H1 (cell line): ENCODE results near the gene ITGB1BP1. TPM values are rescaled to one million over a fixed set of nuclear protein-coding genes. Genes with fewer than 3 reads are reported as not detected.

Source experiments
- CTCF ChIA-PET: fragments of 300-600 bp; sonication (Branson Sonifier 250); formaldehyde crosslinking; loops from one replicate; lab custom pipeline; 2021; ENCODE audit not compliant: partially characterized antibody; lab: Charles Lee
- POLR2A ChIA-PET: fragments of 300-600 bp; sonication (Branson Sonifier 250); formaldehyde crosslinking; loops from one replicate; lab custom pipeline; 2021; ENCODE audit warnings: inconsistent platforms; ENCODE audit not compliant: partially characterized antibody; lab: Charles Lee
- DNase-seq, 2 experiments: peaks; one replicate each; pipeline versions ENCODE4 v3.0.0 to v3.0.0-alpha.2; 2010 to 2022; ENCODE audit warnings: low spot score in 2 of 2, low read depth in 1 of 2, mixed read lengths in 1 of 2
- FAIRE-seq: peaks from 2 replicates; lab custom pipeline; 2011; peaks lifted over from hg19 to GRCh38; lab: Jason Lieb, UNC
- H2AFZ ChIP-seq: 2 replicates; pipeline ENCODE4 v1.8.1; 2012; ENCODE audit warnings: low read length, inconsistent platforms
- H2AK5ac ChIP-seq: 2 replicates; pipeline ENCODE4 v1.6.1; 2013; ENCODE audit warnings: low read depth, low read length
- H2BK120ac ChIP-seq: replicated peaks from 2 replicates; pipeline ENCODE3; 2013; ENCODE audit warnings: low read depth, low read length, inconsistent platforms
- H2BK12ac ChIP-seq: 2 replicates; pipeline ENCODE4 v1.6.1; 2013; ENCODE audit warnings: low read depth, low read length
- H2BK15ac ChIP-seq: 2 replicates; pipeline ENCODE4 v1.6.1; 2013; ENCODE audit warnings: low read length
- H2BK20ac ChIP-seq: 2 replicates; pipeline ENCODE4 v1.6.1; 2013; ENCODE audit warnings: low read length
- H2BK5ac ChIP-seq: 2 replicates; pipeline ENCODE4 v1.6.1; 2013; ENCODE audit warnings: low read depth, low read length
- H3K14ac ChIP-seq: 2 replicates; pipeline ENCODE4 v1.6.1; 2013; ENCODE audit warnings: inconsistent platforms; ENCODE audit not compliant: insufficient read length
- H3K18ac ChIP-seq: 2 replicates; pipeline ENCODE4 v1.6.1; 2013; ENCODE audit warnings: low read length; ENCODE audit errors: extremely low read depth
- H3K23ac ChIP-seq: 2 replicates; pipeline ENCODE4 v1.6.1; 2013; ENCODE audit warnings: inconsistent platforms; ENCODE audit not compliant: insufficient read length
- H3K23me2 ChIP-seq: 2 replicates; pipeline ENCODE4 v1.6.1; 2013; ENCODE audit warnings: low read depth, low read length
- H3K27ac ChIP-seq: 2 replicates; pipeline ENCODE4 v1.6.1; 2011; ENCODE audit warnings: low read depth, low read length, inconsistent platforms
- H3K27me3 ChIP-seq, 4 experiments: replicated peaks in 1 of 4; 1 replicate in 1 of 4; 2 replicates in 3 of 4; pipeline versions ENCODE4 v1.6.1 to v1.8.1; 2011 to 2013; ENCODE audit warnings: low read length in 3 of 4, mild to moderate bottlenecking in 3 of 4, inconsistent platforms in 2 of 4, mixed read lengths in 2 of 4, moderate library complexity in 1 of 4; ENCODE audit not compliant: control insufficient read depth in 3 of 4, insufficient read depth in 3 of 4; ENCODE audit errors: extremely low read depth in 1 of 4
- H3K36me3 ChIP-seq, 4 experiments: 2 replicates each; pipeline versions ENCODE4 v1.6.1 to v1.8.1; 2011 to 2013; ENCODE audit warnings: mild to moderate bottlenecking in 4 of 4, low read length in 3 of 4, moderate library complexity in 2 of 4, control low read depth in 1 of 4, inconsistent platforms in 1 of 4; ENCODE audit not compliant: insufficient read depth in 4 of 4, control insufficient read depth in 2 of 4
- H3K4ac ChIP-seq: replicated peaks from 2 replicates; pipeline ENCODE3; 2013; ENCODE audit warnings: low read length, low read depth, mixed read lengths, inconsistent platforms; ENCODE audit not compliant: insufficient read length
- H3K4me1 ChIP-seq, 4 experiments: replicated peaks in 1 of 4; 1 replicate in 1 of 4; 2 replicates in 3 of 4; pipeline versions ENCODE4 v1.6.1 to v1.8.1; 2011 to 2013; ENCODE audit warnings: low read length in 3 of 4, inconsistent platforms in 2 of 4, mixed read lengths in 1 of 4; ENCODE audit not compliant: insufficient read depth in 4 of 4, control insufficient read depth in 3 of 4
- H3K4me2 ChIP-seq, 2 experiments: 2 replicates each; pipeline versions ENCODE4 v1.6.1 to v1.8.1; 2011 to 2013; ENCODE audit warnings: low read depth in 2 of 2, low read length in 2 of 2, control low read depth in 1 of 2, inconsistent platforms in 1 of 2, mild to moderate bottlenecking in 1 of 2; ENCODE audit not compliant: insufficient read depth in 1 of 2
- H3K4me3 ChIP-seq, 4 experiments: fragments of 200-600, 300-600 bp in 1 of 4; sonication (generic), shearing (Covaris generic), sonication (Bioruptor Twin) in 1 of 4; 2 replicates each; pipeline versions ENCODE4 v1.5.1 to v1.8.1; 2011 to 2016; ENCODE audit warnings: low read length in 4 of 4, low read depth in 3 of 4, control low read depth in 2 of 4, inconsistent platforms in 2 of 4, mild to moderate bottlenecking in 2 of 4, mixed read lengths in 1 of 4, moderate library complexity in 1 of 4; ENCODE audit not compliant: insufficient read depth in 2 of 4; ENCODE audit errors: extremely low read depth in 1 of 4
- H3K56ac ChIP-seq: replicated peaks from 2 replicates; pipeline ENCODE3; 2013; ENCODE audit warnings: low read depth, mild to moderate bottlenecking, mixed read lengths, low read length, inconsistent platforms; ENCODE audit not compliant: insufficient read length
- H3K79me1 ChIP-seq: 2 replicates; pipeline ENCODE4 v1.6.1; 2013; ENCODE audit warnings: low read depth, low read length, control low read depth
- H3K79me2 ChIP-seq, 2 experiments: 2 replicates each; pipeline versions ENCODE4 v1.6.1 to v1.8.1; 2012 to 2013; ENCODE audit warnings: low read length in 2 of 2, mild to moderate bottlenecking in 2 of 2, inconsistent platforms in 1 of 2; ENCODE audit not compliant: insufficient read depth in 2 of 2, control insufficient read depth in 1 of 2
- H3K9ac ChIP-seq, 4 experiments: replicated peaks in 1 of 4; 1 replicate in 1 of 4; 2 replicates in 3 of 4; pipeline versions ENCODE4 v1.6.1 to v1.8.1; 2011 to 2013; ENCODE audit warnings: low read depth in 3 of 4, low read length in 3 of 4, control low read depth in 2 of 4, mild to moderate bottlenecking in 2 of 4, moderate library complexity in 2 of 4, inconsistent platforms in 1 of 4; ENCODE audit errors: extremely low read depth in 1 of 4
- H3K9me3 ChIP-seq, 2 experiments: 2 replicates each; pipeline versions ENCODE4 v1.6.1 to v1.8.1; 2012 to 2013; ENCODE audit warnings: mild to moderate bottlenecking in 2 of 2, moderate library complexity in 2 of 2, control low read depth in 1 of 2, inconsistent platforms in 1 of 2, low read depth in 1 of 2, low read length in 1 of 2, mixed read lengths in 1 of 2; ENCODE audit not compliant: insufficient read depth in 2 of 2
- H4K20me1 ChIP-seq, 2 experiments: replicated peaks in 1 of 2; 2 replicates each; pipeline versions ENCODE3 to v1.8.1; 2011 to 2013; ENCODE audit warnings: inconsistent platforms in 2 of 2, low read length in 2 of 2, mild to moderate bottlenecking in 1 of 2; ENCODE audit not compliant: insufficient read depth in 2 of 2, control insufficient read depth in 1 of 2
- H4K5ac ChIP-seq: 2 replicates; pipeline ENCODE4 v1.6.1; 2013; ENCODE audit warnings: low read length, low read depth, mixed read lengths, inconsistent platforms; ENCODE audit not compliant: insufficient read length
- H4K8ac ChIP-seq: 2 replicates; pipeline ENCODE4 v1.8.0; 2013; ENCODE audit warnings: mild to moderate bottlenecking, moderate library complexity, low read length, inconsistent platforms; ENCODE audit not compliant: insufficient read depth; ENCODE audit errors: extremely low read depth
- H4K91ac ChIP-seq: replicated peaks from 2 replicates; pipeline ENCODE3; 2013; ENCODE audit warnings: low read length, mixed read lengths, inconsistent platforms; ENCODE audit not compliant: insufficient read length
- BACH1 ChIP-seq: IDR thresholded peaks from 2 replicates; pipeline ENCODE4 v1.6.1; 2012; ENCODE audit warnings: low read length, improper control_type of control experiment
- CBX5 ChIP-seq: fragments of 300-800, 300-1000 bp; sonication (generic); IDR thresholded peaks from 2 replicates; pipeline ENCODE4 v1.7.1; 2016; ENCODE audit warnings: antibody characterized with exemption, low read length, low read depth
- CREB1 ChIP-seq: IDR thresholded peaks from 2 replicates; pipeline ENCODE4 v1.6.1; 2012; ENCODE audit warnings: inconsistent platforms
- GTF2F1 ChIP-seq: IDR thresholded peaks from 2 replicates; pipeline ENCODE4 v1.6.1; 2012; ENCODE audit warnings: low read depth, low read length, improper control_type of control experiment, borderline replicate concordance
- KDM1A ChIP-seq: fragments of 200-600, 300-600 bp; sonication (generic); IDR thresholded peaks from 2 replicates; pipeline ENCODE4 v1.7.1; 2016; ENCODE audit warnings: mild to moderate bottlenecking, low read length, borderline replicate concordance
- SRF ChIP-seq: IDR thresholded peaks from 2 replicates; pipeline ENCODE4 v1.6.1; 2011; ENCODE audit warnings: mild to moderate bottlenecking, low read depth, low read length, moderate library complexity
- WGBS, 2 experiments: shearing (Covaris generic) in 1 of 2; methylation state at CpG; one replicate each; pipeline versions ENCODE4 v1.1.6 to v1.1.7; 2013 to 2015; ENCODE audit warnings: low lambda C conversion rate in 2 of 2, mixed read lengths in 2 of 2, inconsistent platforms in 1 of 2, low coverage in 1 of 2, missing lambda C conversion rate in 1 of 2; ENCODE audit not compliant: insufficient replicate concordance in 2 of 2, insufficient coverage in 1 of 2, insufficient read length in 1 of 2; ENCODE audit errors: extremely low coverage in 1 of 2, missing lambda C conversion rate in 1 of 2; 5-methylcytosine and 5-hydroxymethylcytosine counted together
- polyA plus RNA-seq, 7 experiments: library from polyadenylated mRNA; depleted of rRNA in 3 of 7; stranded (reverse) in 5 of 7; unstranded in 2 of 7; fragments of >200 nt in 5 of 7; fragments of 200-250 nt in 2 of 7; gene quantifications; 1 replicate in 5 of 7; 2 replicates in 1 of 7; 4 replicates in 1 of 7; pipeline versions ENCODE4 v1.2.1 to v1.2.3, GENCODE V29; 2011 to 2013; ENCODE audit warnings: missing spikeins in 2 of 7, mixed read lengths in 2 of 7
- total RNA-seq: library from RNA; stranded (reverse); fragmentation: NEBNext Ultra II Directional; extraction: Animal tissue kit (Norgen Biotek cat#: 25700); gene quantifications from 2 replicates; pipeline ENCODE4 v1.2.1, GENCODE V29; 2021

ITGB1BP1 gene
- total and polyA plus RNA-seq, 2 of the 8 experiments (the other 6 are each of a cell fraction or from before 2014, with no cell fraction given), result 16.1 to 45.4 TPM

GRCh38 chr2:9388199-9388681 is 35.1 kb downstream of the ITGB1BP1 start:
- no peak overlapping the region for H3K23ac ChIP-seq
- H3K9ac ChIP-seq, result no peak overlapping the region
- peaks cover 0 to 8% (median 2%) of the 10 kb centered on the region in 4 experiments; a peak in 4 of 8 replicates for H3K36me3 ChIP-seq
- no peak overlapping the region for H3K56ac ChIP-seq
- CTCF ChIA-PET, result interaction anchor here (0.7 to 4.1 kb wide), 6 partner anchors 13 to 245 kb away, joined by 3 to 17 read pairs (median 6); no protein-coding TSS in a partner anchor
- no peak overlapping the region for H3K4ac ChIP-seq
- peaks cover 3 to 7% (median 6%) of the 10 kb centered on the region in 4 experiments; a peak in 6 of 7 replicates for H3K4me1 ChIP-seq
- H4K8ac ChIP-seq, result no peak overlapping the region
- H3K27me3 ChIP-seq, result no peaks in the 10 kb centered on the region
- H3K4me3 ChIP-seq, result no peak overlapping the region
- no peak overlapping the region for H2BK12ac ChIP-seq
- no peak overlapping the region for H2BK20ac ChIP-seq
- 87% methylated on average over 11 of the region's 11 CpGs; no CpG with 5 or more reads in 1 of the 2 experiments for WGBS, 2 experiments
- H4K20me1 ChIP-seq, result peaks cover 4% of the 10 kb centered on the region in 2 experiments
- H2BK120ac ChIP-seq, result no peak overlapping the region
- H3K14ac ChIP-seq, result no peak overlapping the region
- H4K91ac ChIP-seq, result no peak overlapping the region
- FAIRE-seq (no peak), DNase-seq (no peak)
- H3K18ac ChIP-seq, result no peak overlapping the region
- POLR2A ChIA-PET, result no interaction called here
- H3K4me2 ChIP-seq, result no peak overlapping the region
- H3K79me1 ChIP-seq, result no peaks in the 10 kb centered on the region
- H3K27ac ChIP-seq, result no peak overlapping the region
- H3K23me2 ChIP-seq, result no peaks in the 10 kb centered on the region
- no peaks in the 10 kb centered on the region for H3K79me2 ChIP-seq
- no peak overlapping the region for H4K5ac ChIP-seq
- no peaks in the 10 kb centered on the region for H3K9me3 ChIP-seq
- no peak overlapping the region for H2AFZ ChIP-seq
- no peak overlapping the region for H2BK15ac ChIP-seq
- H2BK5ac ChIP-seq, result no peak overlapping the region
- TF ChIP-seq CREB1 (no peak), GTF2F1 (no peak), KDM1A (no peak), CBX5 (no peak), SRF (no peak), BACH1 (no peak)
- H2AK5ac ChIP-seq, result no peak overlapping the region; the same call in 1 of the 2 replicates
